T-helper 2 cell (primary cell): ENCODE data around the gene CYSLTR2.
A peak's percentile ranks its signal among the peaks of the same experiment; 100 is the strongest.

Experiments used
- DNase-seq, 5 experiments: peaks; one replicate each; pipeline versions ENCODE4 v3.0.0 to v3.0.0-alpha.2; 2012 to 2022

CYSLTR2 gene

DNA sequence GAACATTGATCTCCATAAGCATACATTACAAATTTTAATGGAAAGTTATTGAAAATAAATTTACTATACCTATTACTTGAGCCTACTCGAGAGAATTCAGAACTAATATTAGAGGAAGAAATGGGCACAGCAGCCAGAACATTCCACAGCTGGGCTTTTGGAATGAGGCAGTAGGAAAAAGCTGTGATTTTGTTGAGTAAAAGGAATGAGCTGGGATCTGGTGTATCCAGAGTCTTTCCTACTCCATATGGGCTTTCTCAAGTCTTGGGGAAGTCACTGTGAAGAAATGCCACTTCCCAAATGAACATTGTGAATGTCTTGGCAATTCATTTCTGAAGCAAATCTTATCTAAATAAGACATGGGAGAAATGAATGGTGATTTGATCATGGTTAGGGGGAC lies 93.1 kb downstream of the CYSLTR2 start:
- no peak for DNase-seq

DNA sequence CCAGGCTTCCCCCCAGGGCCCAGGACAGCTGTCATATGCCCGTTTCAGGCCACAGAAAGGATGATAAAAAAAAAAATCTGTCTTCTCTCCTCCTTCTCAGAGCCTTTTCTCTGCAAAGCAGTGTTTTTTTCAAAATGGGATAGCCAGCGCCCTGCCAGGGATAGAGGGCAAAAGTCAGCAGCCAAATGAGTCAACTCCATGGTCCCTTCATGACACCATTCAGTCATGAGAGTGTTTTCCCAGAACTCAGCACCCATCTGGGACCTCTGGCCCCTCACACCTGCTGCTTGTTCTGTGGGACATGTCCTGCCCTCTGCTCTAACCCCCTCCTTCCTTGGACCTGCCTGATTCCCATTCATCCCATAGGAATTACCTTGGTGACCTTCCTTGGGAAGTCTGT lies 95.0 kb downstream of the CYSLTR2 start:
- DNase-seq = no peak

DNA sequence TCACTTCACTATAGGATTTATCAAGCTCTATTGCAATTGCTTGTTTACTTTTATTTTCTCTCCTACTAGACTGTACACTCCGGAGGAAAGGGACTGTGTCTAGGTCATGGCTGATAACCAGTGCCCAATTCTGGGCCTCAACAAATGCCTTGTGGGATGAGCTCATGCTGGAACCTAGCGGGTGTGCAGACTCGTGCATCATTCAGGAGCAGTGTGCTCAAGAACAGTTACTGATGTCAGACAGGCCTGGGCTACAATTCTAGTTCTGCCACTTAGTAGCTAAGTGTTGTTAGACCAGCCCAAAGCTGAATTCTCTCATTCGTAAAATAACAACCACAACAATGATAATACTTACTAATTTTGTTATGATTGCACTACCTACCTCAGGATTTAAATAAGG lies 95.4 kb downstream of the CYSLTR2 start:
- DNase-seq = peak in 1 of 5 experiments; percentile 46

DNA sequence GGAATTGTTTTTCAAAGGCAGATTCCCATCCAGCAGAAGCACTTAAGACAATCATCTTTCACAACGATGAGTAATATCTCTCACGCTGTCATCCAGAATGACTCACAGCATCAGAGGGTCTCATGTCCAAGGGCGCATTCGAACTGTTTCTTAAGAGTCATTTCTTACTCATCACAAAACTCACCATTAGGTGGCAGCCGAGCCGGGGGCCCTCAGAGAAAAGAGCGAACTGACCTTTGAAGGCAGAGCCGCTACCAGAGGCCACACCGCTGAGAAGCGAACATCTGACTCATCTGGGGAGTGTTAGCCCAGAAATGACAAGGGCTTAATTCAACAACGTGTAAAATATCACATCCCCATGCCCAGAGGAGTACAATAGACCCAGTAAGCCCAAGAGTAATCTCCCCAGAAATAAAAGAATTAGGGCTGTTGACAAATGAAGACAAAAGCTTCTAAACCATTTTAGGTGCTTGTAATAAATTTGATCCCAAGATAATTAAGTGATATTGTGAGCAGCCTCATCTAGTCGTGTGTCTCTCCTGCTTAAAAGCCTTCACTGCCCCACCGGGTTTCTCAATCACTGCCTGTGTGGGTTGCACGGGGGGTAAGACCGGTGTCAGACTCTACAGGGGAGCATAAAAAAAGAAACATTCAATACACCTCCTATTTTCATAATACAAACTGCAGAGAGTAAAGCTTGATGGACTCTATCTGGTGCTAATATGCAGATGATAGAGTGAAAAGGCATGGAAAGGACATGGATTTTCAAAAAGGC lies 96.2 kb downstream of the CYSLTR2 start:
- peak in 4 of 5 experiments; percentile 8 to 91 (median 37) for DNase-seq

DNA sequence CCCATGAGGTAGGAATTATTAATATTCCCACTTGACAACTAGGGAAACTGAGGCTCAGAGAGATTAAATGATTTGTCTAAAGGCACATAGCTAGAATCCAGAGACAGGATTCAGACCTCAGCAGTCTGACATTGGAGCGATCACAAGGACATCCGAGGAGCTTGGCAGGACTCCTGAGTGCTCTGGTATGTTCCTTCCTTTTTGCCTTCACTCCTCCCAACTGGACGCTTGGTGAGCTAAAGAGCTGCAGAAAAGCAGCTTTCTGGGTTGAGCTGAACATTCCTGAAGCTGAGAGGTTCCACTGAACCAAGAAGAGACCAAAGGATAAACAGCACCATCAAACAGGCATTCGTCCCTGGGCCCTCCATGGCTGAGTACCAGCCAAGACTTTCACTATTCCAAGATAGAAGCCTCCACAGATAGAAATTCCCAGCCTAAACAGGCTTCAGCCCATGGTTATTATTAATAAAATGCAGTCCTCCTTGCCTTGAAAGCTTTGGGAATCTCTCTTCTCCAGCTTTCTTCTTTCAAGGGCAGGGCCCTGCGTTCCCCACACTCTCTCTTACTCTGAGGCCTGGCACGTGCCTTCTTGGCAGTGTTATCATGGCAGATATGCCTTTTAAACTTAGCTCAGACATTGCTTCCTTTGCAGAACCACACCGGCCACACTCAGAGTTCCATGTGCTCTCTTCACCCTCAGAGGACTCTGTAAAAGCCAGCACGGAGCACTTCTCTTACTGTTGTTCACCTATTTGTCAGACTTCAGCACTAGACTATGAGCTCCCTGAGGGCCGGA lies 97.1 kb downstream of the CYSLTR2 start:
- no peak for DNase-seq

DNA sequence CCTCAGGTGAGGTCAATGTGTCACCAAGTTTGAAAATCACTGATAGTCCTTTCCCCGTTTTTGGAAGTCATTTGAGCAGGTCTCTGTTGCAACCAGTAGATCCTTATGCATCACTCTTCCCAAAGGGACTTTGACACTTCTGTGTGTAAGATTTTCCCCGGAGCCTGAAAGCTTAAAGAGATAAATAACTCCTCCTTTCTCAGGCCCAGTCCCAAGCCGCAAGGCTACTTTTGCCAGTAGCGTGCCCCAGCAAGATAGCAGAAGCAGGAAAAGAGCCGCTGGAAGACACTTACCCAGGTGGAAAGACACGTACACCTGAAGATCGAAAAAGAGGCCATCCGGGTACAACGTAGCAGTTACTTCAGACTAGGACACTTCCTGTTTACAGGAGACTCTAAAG lies 106.9 kb downstream of the CYSLTR2 start:
- no peak for DNase-seq
